BE2C (cell line): ENCODE data around the gene CSNK2A3.

Source experiments
- DNase-seq: peaks from one replicate; pipeline ENCODE4 v3.0.0-alpha.2; 2020
- H3K27me3 ChIP-seq: fragments of 250-450 bp; sonication (Bioruptor Pico); 2 replicates; pipeline ENCODE4 v1.5.1; 2020; ENCODE audit warnings: mild to moderate bottlenecking
- H3K36me3 ChIP-seq: fragments of 250-450 bp; sonication (Bioruptor Pico); 2 replicates; pipeline ENCODE4 v1.5.1; 2020; ENCODE audit warnings: mild to moderate bottlenecking
- H3K4me1 ChIP-seq: fragments of 250-450 bp; sonication (Bioruptor Pico); 2 replicates; pipeline ENCODE4 v1.5.1; 2020
- H3K4me3 ChIP-seq: 2 replicates; pipeline ENCODE4 v1.5.1; 2011; ENCODE audit warnings: low read depth, low read length
- H3K9me3 ChIP-seq: fragments of 250-450 bp; sonication (Bioruptor Pico); 2 replicates; pipeline ENCODE4 v1.5.1; 2020
- TF ChIP-seq, protein P1 (sequence below): IDR thresholded peaks from 2 replicates; pipeline ENCODE4 v1.5.1; 2012; ENCODE audit warnings: mild to moderate bottlenecking, low read depth, low read length

The CSNK2A3 gene

DNA sequence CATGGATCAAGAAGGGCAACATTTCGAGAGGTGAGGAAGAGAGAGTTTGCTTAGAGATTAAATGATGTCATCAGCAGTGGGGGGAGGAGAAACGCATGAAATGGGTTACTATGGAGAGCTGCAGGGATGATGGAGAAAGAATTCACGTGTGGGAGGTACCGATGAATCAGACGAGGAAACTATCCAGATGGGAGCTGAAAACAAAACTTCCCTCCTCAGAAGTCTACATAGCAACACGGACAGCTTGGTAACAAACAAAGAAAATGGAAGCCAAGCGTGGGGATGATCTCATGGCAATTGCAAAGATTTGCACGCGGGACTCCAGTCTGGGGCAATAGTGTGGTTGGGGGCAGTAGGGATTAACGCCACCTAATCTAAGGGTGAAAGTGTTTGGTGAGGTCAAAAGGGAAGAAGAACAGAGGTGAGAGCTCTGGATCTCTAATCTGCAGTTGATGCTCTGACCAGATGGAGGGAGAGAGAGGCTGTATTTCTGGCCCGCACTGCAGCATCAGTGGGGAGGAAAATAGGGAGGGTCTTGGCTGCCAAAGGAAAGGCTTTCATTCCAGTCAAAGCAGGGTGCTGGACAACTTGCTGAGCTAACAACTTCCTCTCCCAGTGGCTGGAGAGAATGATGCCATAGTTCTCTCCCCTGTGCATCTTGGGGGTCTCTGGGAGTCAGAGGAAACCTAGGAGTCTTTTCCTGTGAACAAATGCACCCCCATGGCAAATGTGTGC lies 43.4 kb upstream of the CSNK2A3 start:
- no peaks in the 10 kb centered on the region for H3K36me3 ChIP-seq
- H3K4me3 ChIP-seq, result no peak overlapping the region
- H3K27me3 ChIP-seq, result no peaks in the 10 kb centered on the region
- no peak for DNase-seq
- H3K4me1 ChIP-seq, result no peaks in the 10 kb centered on the region
- no peaks in the 10 kb centered on the region for H3K9me3 ChIP-seq
- TF ChIP-seq, protein P1, sequence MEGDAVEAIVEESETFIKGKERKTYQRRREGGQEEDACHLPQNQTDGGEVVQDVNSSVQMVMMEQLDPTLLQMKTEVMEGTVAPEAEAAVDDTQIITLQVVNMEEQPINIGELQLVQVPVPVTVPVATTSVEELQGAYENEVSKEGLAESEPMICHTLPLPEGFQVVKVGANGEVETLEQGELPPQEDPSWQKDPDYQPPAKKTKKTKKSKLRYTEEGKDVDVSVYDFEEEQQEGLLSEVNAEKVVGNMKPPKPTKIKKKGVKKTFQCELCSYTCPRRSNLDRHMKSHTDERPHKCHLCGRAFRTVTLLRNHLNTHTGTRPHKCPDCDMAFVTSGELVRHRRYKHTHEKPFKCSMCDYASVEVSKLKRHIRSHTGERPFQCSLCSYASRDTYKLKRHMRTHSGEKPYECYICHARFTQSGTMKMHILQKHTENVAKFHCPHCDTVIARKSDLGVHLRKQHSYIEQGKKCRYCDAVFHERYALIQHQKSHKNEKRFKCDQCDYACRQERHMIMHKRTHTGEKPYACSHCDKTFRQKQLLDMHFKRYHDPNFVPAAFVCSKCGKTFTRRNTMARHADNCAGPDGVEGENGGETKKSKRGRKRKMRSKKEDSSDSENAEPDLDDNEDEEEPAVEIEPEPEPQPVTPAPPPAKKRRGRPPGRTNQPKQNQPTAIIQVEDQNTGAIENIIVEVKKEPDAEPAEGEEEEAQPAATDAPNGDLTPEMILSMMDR, result no peak

DNA sequence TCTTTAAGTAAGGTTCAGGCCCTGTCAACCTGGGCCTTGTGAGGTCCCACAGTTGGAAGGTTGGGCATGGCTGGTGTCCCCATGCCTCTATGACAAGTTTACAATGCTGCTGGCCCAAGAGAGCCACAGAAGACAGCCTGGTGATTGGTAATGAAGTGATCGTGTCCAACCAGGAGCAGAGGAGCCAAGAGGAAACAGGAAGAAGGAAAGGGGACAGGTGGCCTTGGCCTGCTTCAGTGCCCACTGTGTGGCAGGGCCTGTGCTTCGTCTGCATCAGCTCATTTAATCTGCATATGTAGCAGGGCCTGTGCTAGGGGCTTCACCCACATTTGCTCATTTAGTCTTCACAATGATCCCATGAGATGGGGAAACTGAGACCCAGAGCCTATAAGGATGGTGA lies 42.1 kb upstream of the CSNK2A3 start:
- H3K9me3 ChIP-seq, result no peaks in the 10 kb centered on the region

DNA sequence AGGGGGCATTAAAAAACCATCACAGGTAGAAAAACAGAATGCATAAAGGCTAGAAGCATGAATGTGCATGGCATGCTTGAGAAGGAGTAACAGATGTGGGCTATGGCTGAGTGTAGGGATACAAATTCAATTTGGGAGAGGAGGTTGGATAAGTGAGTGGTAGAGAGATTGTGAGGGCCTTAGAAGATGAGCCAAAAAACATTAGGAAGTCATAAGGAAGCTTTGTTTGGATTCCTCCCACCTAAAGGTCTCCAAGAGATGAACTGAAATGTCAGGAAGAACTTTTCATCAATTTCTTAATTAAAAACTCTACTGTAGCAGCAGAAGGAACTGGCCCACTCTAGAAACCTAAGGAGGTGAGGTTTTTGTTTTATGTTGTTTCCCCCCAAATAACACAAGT lies 41.2 kb upstream of the CSNK2A3 start:
- Histone ChIP-seq H3K9me3 (no peaks in the 10 kb centered on the region), H3K27me3 (no peaks in the 10 kb centered on the region), H3K4me3 (no peak overlapping the region), H3K4me1 (no peaks in the 10 kb centered on the region), H3K36me3 (no peaks in the 10 kb centered on the region)
- no peak for DNase-seq
- TF ChIP-seq, protein P1, result no peak

More for the DNA sequence above, 42.1 kb upstream of the CSNK2A3 start:
- TF ChIP-seq, protein P1, result no peak
- Histone ChIP-seq H3K4me3 (no peak overlapping the region), H3K4me1 (no peaks in the 10 kb centered on the region), H3K27me3 (no peaks in the 10 kb centered on the region), H3K36me3 (no peaks in the 10 kb centered on the region)
- DNase-seq, result no peak

DNA sequence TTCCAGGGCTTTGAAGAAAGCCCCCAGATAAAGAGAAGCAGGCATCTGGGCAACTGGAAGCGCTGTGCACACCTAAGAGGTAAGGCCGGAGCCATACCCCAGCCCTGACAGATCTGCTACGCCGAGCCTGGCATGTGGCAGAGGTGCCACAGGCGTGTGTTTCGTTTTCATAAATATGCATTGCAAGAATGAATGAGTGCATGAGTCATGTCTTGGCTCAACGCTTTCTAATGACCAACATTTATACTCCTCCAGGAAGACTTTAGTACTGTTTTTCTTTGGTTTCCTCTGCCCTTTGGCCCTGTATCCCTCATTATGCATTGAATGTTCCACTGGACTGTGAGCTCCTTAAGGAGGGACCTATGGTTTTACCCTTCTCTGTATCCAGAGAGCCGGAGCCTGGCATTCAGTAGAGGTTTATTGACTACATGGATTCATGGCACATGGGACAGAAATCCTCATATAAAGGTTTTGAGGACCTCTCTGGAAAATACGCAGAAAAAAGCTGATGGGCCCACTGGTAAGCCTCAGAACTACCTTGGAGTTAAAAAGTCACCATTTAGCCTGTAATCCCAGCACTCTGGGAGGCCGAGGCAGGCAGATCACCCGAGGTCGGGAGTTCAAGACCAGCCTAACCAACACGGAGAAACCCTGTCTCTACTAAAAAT lies 38.9 kb upstream of the CSNK2A3 start:
- H3K4me3 ChIP-seq, result no peak overlapping the region
- no peaks in the 10 kb centered on the region for H3K4me1 ChIP-seq
- DNase-seq, result no peak
- H3K36me3 ChIP-seq, result no peaks in the 10 kb centered on the region
- TF ChIP-seq, protein P1, result no peak
- no peaks in the 10 kb centered on the region for H3K9me3 ChIP-seq
- no peaks in the 10 kb centered on the region for H3K27me3 ChIP-seq

DNA sequence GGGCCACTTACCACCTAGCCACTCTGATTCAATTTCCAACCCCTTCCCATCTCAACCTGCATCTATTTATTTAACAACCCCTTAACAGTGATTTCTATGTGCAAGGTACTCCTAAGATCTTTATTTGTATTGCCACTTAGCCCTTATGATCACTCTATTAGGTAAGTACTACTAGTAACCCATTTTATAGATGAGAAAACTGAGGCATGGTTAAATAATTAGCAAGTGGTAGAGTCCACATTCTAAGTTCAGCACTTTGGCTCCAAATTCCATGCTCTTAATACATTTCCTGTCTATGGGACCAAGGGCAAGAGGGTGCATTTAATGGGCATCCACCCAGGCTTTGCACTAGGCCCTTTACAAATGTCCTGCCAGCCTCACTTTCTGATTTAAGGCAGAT lies 38.1 kb upstream of the CSNK2A3 start:
- Histone ChIP-seq H3K27me3 (no peaks in the 10 kb centered on the region), H3K9me3 (no peaks in the 10 kb centered on the region), H3K4me3 (no peak overlapping the region), H3K36me3 (no peaks in the 10 kb centered on the region), H3K4me1 (no peaks in the 10 kb centered on the region)
- TF ChIP-seq, protein P1, result no peak
- no peak for DNase-seq
